ENCODE data around the gene PMFBP1. TPM values are rescaled to one million over a fixed set of nuclear protein-coding genes. Genes with fewer than 3 reads are reported as not detected.

Gene PMFBP1
- total and polyA plus RNA-seq, 2 of the 4 experiments (the other 2 are of a cell fraction), result under 0.01 TPM; not detected in 1

- H2AK9ac ChIP-seq (replicated peaks; ENCODE audit: low read depth, low read length, poor library complexity), result no peak overlapping the region
- H4K8ac ChIP-seq (ENCODE audit: low read depth in 2 of 2, low read length in 2 of 2), result no peak overlapping the region
- in situ Hi-C loops (cut with MboI; ENCODE audit: low sequenced_read_pairs) (no loop called here), dilution Hi-C loops (cut with HindIII; ENCODE audit: low sequenced_read_pairs, unreplicated experiment) (no loop called here), intact Hi-C loops (cut with micrococcal nuclease) (no loop called here)
- no peaks in the 10 kb centered on the region for H3K9me3 ChIP-seq (ENCODE audit: control insufficient read depth, insufficient read depth, low read length)
- ATAC-seq (ENCODE audit: low read depth), result no peak
- H3K4me2 ChIP-seq (ENCODE audit: low read depth, low read length), result no peak overlapping the region
- no peak overlapping the region for H2AK5ac ChIP-seq (ENCODE audit: low read depth, low read length)
- no peaks in the 10 kb centered on the region for H3K36me3 ChIP-seq (ENCODE audit: control insufficient read depth, insufficient read depth, low read length)
- H4K5ac ChIP-seq (ENCODE audit: low read depth, low read length), result no peak overlapping the region
- H3K4me1 ChIP-seq (ENCODE audit: control insufficient read depth, insufficient read depth, low read length), result no peaks in the 10 kb centered on the region
- no peak for DNase-seq
- H2BK20ac ChIP-seq (ENCODE audit: low read depth, low read length), result no peak overlapping the region
- BruUV-seq (replicated peaks), result no TSS peak
- H2BK5ac ChIP-seq (ENCODE audit: low read depth, low read length, poor library complexity, severe bottlenecking), result no peak overlapping the region
- H3K27ac ChIP-seq (ENCODE audit: insufficient read depth, low read length), result no peak overlapping the region
- H3K79me1 ChIP-seq (ENCODE audit: low read depth in 1 of 2, low read length in 2 of 2), result no peaks in the 10 kb centered on the region
- 81 to 100% methylated on average over 1 to 3 of the region's 6 CpGs for WGBS, 2 experiments (ENCODE audit: extremely low coverage in 2 of 2, insufficient read length in 1 of 2)
- POLR2A ChIA-PET (ENCODE audit: unreplicated experiment), result no interaction called here
- no peak overlapping the region for H2AFZ ChIP-seq (replicated peaks; ENCODE audit: low read length, poor library complexity)
- H2BK15ac ChIP-seq (ENCODE audit: low read depth, low read length), result no peak overlapping the region
- no peaks in the 10 kb centered on the region for H4K20me1 ChIP-seq (ENCODE audit: insufficient read depth, low read length)
- no peak overlapping the region for H3K14ac ChIP-seq (replicated peaks; ENCODE audit: low read depth, low read length)
- no peaks in the 10 kb centered on the region for H3K9me1 ChIP-seq (ENCODE audit: insufficient read depth, low read length)
- peaks cover 8% of the 10 kb centered on the region for H3K27me3 ChIP-seq (ENCODE audit: control insufficient read depth, insufficient read depth, low read length)
- H3K56ac ChIP-seq (ENCODE audit: extremely low read depth, insufficient read depth, low read length), result no peak overlapping the region
- no peak overlapping the region for H3K4ac ChIP-seq (ENCODE audit: low read depth, low read length)
- no peak overlapping the region for H3K4me3 ChIP-seq (ENCODE audit: insufficient read depth, low read depth, low read length)
- no peak overlapping the region for H3K9ac ChIP-seq (ENCODE audit: low read depth, low read length)
- H3K23ac ChIP-seq (ENCODE audit: low read depth, low read length), result no peak overlapping the region
- no peak overlapping the region for H3K18ac ChIP-seq (ENCODE audit: low read depth, low read length)
- CTCF ChIA-PET, result no interaction called here
- H4K91ac ChIP-seq (ENCODE audit: insufficient read depth, low read depth, low read length), result no peak overlapping the region
- TF ChIP-seq MXI1 (IDR thresholded peaks at IDR 0.05; ENCODE audit: borderline replicate concordance, low read depth, low read length) (no peak), FOS (IDR thresholded peaks at IDR 0.05; ENCODE audit: low read depth, low read length) (no peak), CEBPB (IDR thresholded peaks at IDR 0.05; ENCODE audit: low read depth, low read length) (no peak), CTCF (conservative IDR thresholded peaks at IDR 0.05; ENCODE audit: low read depth, low read length) (no peak), NFE2L2 (IDR thresholded peaks at IDR 0.05; ENCODE audit: low read depth, low read length) (no peak), RAD21 (IDR thresholded peaks at IDR 0.05; ENCODE audit: low read length) (no peak), RCOR1 (IDR thresholded peaks at IDR 0.05; ENCODE audit: insufficient replicate concordance, low read length) (no peak), ELK1 (IDR thresholded peaks at IDR 0.05; ENCODE audit: borderline replicate concordance, low read depth, low read length) (no peak), MAZ (IDR thresholded peaks at IDR 0.05; ENCODE audit: borderline replicate concordance, low read depth, low read length) (no peak), MAFK (IDR thresholded peaks at IDR 0.05; ENCODE audit: low read depth, low read length) (no peak), CHD1 (IDR thresholded peaks at IDR 0.05; ENCODE audit: low read depth, low read length) (no peak), RFX5 (IDR thresholded peaks at IDR 0.05; ENCODE audit: low read depth, low read length) (no peak), BHLHE40 (IDR thresholded peaks at IDR 0.05; ENCODE audit: low read depth, low read length) (no peak), POLR2A (IDR thresholded peaks at IDR 0.05; ENCODE audit: low read depth, low read length) (no peak), SMC3 (IDR thresholded peaks at IDR 0.05; ENCODE audit: low read depth, low read length) (no peak), USF2 (IDR thresholded peaks at IDR 0.05; ENCODE audit: low read depth, low read length) (no peak)
- H2BK120ac ChIP-seq (ENCODE audit: low read depth, low read length), result no peak overlapping the region
Measured at GRCh38 chr16:72131036-72131435, 40.9 kb downstream of the PMFBP1 start.

Data from IMR-90 (cell line).